Activated T-helper 1 cell treated with anti-CD3 and anti-CD28 coated beads, Interleukin-2, amount 50 U/mL, for 16 hours (primary cell): ENCODE data around the gene IDH3G.

Experiments used
- DNase-seq, 2 donors: peaks; one replicate each; pipeline ENCODE4 v3.0.0-alpha.2; 2020; ENCODE audit warnings: low read depth in 1 of 2, low spot score in 1 of 2

IDH3G gene

DNA sequence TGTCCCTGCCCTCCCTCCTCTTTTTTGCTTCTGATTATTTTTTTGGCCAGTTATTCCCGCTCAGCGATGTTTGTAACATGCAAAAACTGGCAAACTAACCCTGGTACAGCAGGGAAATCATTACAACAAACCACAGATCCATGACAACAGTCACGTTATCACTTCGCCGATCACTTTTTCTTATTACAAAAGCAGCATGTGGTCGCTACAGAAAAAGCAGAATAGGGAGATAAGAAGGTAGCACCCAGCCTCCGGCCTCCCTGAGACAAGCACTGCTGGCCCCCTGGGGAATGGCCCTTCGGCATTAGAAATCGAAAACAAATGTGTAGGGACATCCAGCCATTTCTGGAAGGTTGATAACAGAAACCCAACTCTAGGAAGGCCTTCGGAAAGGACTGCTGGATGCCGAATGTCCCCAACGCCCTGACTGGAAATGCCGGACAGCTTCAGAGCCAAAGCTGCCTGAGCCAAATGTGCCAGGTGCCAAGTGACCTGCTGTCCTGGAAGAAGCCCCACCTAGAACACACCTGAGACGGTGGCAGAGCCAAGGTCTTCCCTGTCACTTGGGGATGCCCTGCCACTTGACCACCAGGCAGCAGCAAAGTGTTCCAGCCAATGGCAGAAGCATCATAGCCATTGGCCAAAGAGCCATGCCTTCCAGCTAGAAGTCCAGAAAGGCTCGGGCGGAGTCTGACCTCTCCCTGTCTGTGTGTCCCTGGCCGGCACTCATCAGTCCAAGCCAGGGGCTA lies 2.9 kb downstream of the IDH3G start:
- DNase-seq, result no peak

DNA sequence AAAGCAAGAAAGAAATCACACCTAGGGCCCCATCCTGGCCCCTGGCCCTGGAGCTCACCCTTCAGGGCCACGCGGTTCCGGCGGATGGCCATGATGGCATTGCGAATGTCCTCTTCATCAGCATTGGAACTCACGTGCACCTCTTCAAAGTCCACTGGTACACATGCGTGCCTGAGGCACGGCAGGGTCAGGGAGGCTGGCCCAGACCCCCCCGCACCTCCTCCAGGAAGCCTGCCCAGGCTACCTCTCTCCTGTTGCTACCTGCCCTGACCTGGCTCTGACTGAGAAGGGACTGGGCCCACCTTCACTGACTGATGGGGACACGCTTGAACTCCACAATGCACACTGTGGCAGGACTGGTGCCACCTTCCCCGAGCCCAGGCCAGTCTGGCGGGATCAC lies 4.5 kb downstream of the IDH3G start:
- no peak for DNase-seq

- no peak for DNase-seq
Observed at GRCh38 chrX:153786669-153787068, 7.5 kb downstream of the IDH3G start.

DNA sequence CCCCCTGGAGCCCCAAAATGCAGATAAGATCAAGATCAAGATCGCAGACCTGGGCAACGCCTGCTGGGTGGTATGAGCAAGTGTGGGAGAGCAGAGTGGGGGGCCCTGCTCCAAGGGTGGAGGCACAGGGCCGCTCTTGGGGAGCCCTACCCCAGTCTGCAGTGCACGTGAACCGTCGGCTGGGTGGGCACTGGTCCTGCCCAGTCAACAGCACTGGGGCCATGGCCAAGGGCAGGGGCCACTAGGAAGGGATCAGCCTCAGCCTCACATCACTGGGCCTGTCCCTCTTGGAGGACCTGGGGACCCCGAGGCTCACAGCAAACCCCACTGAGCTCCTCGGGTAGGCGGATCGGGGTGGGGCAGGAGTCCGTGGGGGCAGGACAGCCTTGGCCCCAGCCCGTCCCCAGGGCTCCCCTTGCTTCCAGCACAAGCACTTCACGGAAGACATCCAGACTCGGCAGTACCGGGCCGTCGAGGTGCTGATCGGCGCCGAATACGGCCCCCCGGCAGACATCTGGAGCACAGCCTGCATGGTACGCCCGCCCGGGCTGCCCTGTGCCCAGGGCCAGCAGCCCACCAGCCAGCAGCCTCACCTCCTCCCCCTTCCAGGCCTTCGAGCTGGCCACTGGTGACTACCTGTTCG lies 9.7 kb downstream of the IDH3G start:
- DNase-seq, result no peak

- DNase-seq, result no peak
Observed at GRCh38 chrX:153783378-153784013, 10.7 kb downstream of the IDH3G start.

DNA sequence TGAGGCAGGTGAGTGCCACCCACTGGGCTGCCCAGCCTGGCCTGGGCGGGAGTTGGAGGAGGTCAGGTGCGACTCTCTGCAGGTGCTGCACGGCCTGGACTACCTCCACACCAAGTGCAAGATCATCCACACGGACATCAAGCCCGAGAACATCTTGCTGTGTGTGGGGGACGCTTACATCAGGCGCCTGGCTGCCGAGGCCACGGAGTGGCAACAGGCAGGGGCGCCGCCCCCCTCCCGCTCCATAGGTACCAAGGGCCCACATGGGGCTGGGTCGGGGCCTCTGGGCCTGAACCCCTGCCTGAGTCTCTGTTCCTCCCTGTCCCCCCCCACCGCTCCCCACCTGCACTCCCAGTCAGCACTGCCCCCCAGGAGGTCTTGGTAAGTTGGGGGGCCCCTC lies 11.3 kb downstream of the IDH3G start:
- DNase-seq, result no peak

DNA sequence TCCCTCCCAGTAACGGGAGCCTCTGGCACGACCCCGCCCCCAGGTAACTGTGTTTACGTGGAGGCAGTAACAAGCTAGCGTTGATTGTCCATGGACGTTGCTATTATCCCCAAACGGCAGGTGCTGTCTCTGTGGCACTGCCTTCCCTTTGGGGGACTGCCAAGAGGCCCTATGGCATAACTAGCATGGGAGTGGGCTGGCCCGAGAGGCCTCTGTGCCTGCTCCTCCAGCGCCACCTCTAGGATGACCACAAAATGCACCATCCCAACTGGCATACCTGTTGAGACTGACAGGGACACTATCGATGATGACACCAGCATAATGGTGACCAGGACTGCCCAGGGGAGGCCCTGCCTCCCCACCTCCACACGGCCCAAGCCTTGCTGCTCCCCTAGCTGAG lies 11.9 kb downstream of the IDH3G start:
- no peak for DNase-seq

DNA sequence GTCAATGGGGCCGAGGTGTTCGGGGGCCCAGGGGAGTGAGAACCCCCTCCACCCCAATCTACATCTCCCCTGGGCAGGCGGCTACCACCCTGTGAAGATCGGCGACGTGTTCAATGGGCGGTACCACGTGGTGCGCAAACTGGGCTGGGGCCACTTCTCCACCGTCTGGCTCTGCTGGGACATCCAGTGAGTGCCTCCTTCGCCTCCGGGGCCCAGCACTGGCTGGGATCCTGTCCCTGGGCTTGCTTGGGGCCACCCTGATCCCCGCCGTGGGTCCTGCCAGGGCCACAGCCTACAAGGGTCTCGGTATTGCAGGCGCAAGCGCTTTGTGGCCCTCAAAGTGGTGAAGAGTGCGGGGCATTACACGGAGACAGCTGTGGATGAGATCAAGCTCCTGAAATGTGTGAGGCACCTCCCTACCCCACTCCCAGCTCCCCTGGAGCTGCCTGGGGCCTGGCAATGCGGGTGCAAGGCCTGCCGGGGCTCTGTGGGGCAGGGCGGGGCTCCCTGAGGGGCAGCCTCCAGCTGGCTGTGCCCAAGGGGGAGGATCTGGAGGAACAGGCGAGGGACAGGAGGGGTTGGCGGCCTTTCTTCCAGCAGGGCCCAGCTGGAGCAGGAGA lies 12.6 kb downstream of the IDH3G start:
- DNase-seq, result no peak

DNA sequence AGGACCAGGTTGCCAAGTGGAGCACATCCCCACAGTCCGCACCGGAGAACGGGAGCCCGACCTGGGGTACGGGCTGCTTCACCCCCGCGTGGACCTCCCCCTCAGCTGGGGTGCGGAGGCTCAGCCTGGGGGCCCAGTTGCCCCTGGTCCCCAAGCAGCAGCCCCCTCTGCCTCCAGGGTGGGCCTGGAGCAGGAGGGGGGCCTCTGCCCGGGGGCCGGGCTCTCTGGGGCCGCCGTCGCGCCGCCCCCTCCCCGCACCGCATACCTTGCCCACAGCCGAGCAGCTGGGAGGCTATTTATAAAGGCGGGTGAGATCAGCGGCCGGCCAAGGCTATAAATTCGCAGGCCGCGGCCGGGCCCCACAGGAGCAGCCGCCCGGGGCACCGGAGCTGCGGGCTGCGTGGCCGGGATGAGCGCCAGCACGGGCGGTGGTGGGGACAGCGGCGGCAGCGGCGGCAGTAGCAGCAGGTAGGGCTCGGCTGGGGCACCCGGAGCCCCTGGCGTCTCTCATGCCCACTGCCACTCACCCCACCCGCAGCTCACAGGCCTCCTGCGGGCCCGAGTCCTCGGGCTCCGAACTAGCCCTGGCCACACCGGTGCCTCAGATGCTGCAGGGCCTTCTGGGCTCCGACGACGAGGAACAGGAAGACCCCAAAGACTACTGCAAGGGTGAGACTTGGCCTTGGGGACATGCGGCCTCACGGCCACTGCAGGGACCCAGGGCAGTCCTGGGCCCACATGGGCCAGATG lies 13.3 kb downstream of the IDH3G start, which contains the start of gene SRPK3:
Gene SRPK3, plus strand, starts transcription at position 364 of the 750 bp plus-strand sequence. Its CDS starts 46 bp downstream, at position 410.
- no peak for DNase-seq

- DNase-seq, result no peak
Observed at GRCh38 chrX:153779891-153780677, 14.1 kb downstream of the IDH3G start.

DNA sequence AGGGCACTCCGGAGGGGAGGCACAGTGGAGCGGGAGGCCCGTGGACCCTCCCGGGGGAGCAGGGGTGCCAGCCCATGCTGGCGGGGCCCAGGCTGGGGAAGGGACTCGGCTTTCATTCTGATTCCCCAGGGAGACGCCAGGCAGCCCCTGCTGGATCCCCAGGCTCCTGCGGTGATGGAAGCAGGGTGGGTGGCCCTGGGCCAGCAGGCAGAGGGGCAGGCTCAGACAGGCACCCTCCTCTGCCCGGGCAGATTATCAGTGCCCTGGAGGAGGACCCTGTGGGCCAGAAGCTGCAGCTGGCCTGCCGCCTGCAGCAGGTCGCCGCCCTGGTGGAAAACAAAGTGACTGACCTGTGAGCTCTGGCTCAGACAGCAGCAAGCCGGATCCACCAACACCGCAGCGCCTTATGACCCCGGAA lies 15.5 kb downstream of the IDH3G start:
- no peak for DNase-seq

GRCh38 chrX:153778181-153778580 lies 16.0 kb downstream of the IDH3G start:
- DNase-seq, result no peak

DNA sequence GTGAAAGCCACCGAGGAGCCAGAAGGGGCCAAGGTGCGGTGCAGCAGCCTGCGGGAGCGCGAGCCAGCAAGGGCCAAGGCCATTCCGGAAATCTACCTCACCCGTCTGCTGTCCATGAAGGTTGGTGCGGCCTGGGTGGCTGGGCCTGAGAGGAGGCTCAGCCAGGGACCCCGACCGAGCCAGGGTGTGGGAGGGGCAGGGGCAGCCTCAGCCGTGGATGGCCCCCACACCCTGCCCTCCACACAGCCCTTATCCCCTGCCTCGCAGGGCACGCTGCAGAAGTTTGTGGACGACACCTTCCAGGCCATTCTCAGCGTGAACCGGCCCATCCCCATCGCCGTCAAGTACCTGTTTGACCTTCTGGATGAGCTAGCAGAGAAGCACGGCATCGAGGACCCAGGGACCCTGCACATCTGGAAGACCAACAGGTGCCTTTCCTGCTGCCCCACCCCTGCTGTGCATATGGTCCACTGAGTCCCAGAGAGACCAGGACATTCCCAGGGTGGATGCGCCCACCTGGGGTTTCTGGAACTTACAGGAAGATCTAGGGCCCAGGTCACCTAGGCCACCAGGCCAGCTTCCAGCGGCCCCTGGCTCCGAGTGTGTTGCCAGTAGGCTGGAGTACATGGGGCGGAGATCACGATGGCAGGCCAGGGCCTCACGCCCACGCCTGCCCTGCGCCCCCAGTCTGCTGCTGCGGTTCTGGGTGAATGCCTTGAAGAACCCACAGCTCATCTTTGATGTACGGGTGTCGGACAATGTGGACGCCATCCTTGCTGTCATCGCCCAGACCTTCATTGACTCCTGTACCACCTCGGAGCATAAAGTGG lies 16.7 kb downstream of the IDH3G start:
- DNase-seq, result no peak

DNA sequence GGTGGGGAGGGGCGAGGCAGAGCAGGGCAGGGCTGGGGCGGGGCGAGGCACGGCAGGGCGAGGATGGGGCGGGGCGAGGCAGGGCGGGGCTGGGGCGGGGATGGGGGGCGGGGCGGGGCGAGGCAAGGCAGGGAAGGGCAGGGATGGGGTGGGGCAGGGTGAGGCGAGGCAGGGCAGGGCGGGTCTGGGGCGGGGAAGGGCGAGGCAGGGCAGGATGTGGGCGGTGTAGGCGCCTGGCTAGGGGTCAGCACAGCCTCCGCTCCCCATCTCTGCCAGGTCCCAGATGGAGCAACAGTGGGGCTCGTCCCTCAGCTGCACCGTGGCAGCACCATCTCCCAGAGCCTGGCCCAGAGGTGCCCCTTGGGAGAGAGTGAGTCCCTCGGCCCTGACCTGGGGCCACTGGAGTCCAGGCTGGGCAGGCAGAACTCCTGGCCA lies 17.5 kb downstream of the IDH3G start:
- no peak for DNase-seq

DNA sequence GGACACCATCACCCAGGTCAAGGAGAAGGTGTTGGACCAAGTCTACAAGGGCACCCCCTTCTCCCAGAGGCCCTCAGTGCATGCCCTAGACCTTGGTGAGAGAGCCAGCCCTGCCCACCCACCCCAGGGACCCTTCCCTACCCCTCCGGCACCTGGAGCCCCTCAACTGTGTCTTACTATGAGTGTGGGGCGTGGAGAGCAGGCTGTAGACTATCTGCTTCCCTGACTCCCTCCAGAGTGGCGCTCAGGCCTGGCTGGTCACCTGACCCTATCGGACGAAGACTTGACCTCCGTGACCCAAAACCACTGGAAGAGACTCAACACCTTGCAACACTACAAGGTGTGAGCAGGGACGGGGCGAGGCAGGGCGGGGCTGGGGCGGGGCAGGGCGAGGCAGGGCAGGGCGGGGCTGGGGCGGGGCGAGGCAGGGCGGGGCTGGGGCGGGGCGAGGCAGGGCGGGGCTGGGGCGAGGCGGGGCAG lies 18.0 kb downstream of the IDH3G start:
- DNase-seq, result no peak

DNA sequence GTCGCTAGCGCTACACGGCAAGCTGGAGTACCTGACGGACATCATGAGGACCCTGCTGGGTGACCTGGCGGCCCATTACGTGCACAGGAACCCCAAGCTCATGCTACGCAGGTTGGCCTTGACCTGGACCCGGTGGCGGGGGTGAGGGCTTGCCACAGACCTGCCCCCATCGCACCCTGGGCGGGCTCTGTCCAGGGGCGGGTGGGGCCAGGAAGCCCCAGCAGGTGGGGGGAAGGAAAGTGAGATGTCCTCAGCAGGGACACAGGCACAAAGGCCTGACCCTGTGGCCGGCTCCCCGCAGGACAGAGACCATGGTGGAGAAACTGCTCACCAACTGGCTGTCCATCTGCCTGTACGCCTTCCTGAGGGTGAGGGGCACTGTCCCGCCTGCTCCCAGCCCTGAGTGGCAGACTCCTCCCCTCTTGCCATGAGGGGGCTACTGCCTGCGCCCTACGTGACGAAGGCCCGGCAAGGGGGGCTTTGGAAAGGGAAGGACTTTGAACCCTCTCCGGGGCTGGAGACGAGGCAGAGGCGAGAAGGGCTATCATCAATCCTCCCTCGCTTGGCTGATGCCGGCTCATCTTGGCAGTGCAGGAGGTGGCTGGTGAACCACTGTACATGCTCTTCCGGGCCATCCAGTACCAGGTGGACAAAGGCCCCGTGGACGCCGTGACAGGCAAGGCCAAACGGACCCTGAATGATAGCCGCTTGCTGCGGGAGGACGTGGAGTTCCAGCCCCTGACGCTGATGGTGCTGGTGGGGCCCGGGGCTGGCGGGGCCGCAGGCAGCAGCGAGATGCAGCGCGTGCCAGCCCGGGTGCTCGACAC lies 18.7 kb downstream of the IDH3G start:
- no peak for DNase-seq

GRCh38 chrX:153774576-153775292 lies 19.4 kb downstream of the IDH3G start:
- DNase-seq, result no peak
